Measurements from ENCODE around the gene SDS.

Gene SDS

GRCh38 chr12:113397497-113398197, 6.0 kb downstream of the SDS start:
- TF ChIP-seq, protein P1, sequence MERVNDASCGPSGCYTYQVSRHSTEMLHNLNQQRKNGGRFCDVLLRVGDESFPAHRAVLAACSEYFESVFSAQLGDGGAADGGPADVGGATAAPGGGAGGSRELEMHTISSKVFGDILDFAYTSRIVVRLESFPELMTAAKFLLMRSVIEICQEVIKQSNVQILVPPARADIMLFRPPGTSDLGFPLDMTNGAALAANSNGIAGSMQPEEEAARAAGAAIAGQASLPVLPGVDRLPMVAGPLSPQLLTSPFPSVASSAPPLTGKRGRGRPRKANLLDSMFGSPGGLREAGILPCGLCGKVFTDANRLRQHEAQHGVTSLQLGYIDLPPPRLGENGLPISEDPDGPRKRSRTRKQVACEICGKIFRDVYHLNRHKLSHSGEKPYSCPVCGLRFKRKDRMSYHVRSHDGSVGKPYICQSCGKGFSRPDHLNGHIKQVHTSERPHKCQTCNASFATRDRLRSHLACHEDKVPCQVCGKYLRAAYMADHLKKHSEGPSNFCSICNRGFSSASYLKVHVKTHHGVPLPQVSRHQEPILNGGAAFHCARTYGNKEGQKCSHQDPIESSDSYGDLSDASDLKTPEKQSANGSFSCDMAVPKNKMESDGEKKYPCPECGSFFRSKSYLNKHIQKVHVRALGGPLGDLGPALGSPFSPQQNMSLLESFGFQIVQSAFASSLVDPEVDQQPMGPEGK (CRISPR knock-in tag; IDR thresholded peaks at IDR 0.05; ENCODE audit: borderline replicate concordance): no peak
- TF ChIP-seq TCF4 (CRISPR knock-in tag; IDR thresholded peaks at IDR 0.05; ENCODE audit: borderline replicate concordance) (no peak), SNAI2 (CRISPR knock-in tag; IDR thresholded peaks at IDR 0.05) (no peak), POU6F1 (CRISPR knock-in tag; IDR thresholded peaks at IDR 0.05; ENCODE audit: borderline replicate concordance, low read depth) (no peak), ARNTL (CRISPR knock-in tag; IDR thresholded peaks at IDR 0.05; ENCODE audit: borderline replicate concordance, low read depth) (no peak), ZFP3 (CRISPR knock-in tag; IDR thresholded peaks at IDR 0.05) (no peak), ZC3H10 (CRISPR knock-in tag; IDR thresholded peaks at IDR 0.05) (no peak), TOX (CRISPR knock-in tag; IDR thresholded peaks at IDR 0.05; ENCODE audit: borderline replicate concordance) (no peak)
- ATAC-seq: no peak; the same call in 2 of the 3 replicates

- peak; percentile 7; the same call in 2 of the 3 replicates for ATAC-seq
- TF ChIP-seq ZNF70 (CRISPR knock-in tag; IDR thresholded peaks at IDR 0.05) (no peak), PPARA (CRISPR knock-in tag; IDR thresholded peaks at IDR 0.05; ENCODE audit: borderline replicate concordance) (no peak), ISL1 (CRISPR knock-in tag; IDR thresholded peaks at IDR 0.05) (no peak), CSDC2 (CRISPR knock-in tag; IDR thresholded peaks at IDR 0.05) (no peak), GLIS3 (CRISPR knock-in tag; IDR thresholded peaks at IDR 0.05) (no peak), ZFP30 (CRISPR knock-in tag; IDR thresholded peaks at IDR 0.05) (no peak), RARB (CRISPR knock-in tag; IDR thresholded peaks at IDR 0.05) (no peak), TOX (CRISPR knock-in tag; IDR thresholded peaks at IDR 0.05; ENCODE audit: borderline replicate concordance) (no peak), ESRRG (CRISPR knock-in tag; IDR thresholded peaks at IDR 0.05) (no peak), ARNTL (CRISPR knock-in tag; IDR thresholded peaks at IDR 0.05; ENCODE audit: borderline replicate concordance, low read depth) (no peak)
- TF ChIP-seq, protein P2, sequence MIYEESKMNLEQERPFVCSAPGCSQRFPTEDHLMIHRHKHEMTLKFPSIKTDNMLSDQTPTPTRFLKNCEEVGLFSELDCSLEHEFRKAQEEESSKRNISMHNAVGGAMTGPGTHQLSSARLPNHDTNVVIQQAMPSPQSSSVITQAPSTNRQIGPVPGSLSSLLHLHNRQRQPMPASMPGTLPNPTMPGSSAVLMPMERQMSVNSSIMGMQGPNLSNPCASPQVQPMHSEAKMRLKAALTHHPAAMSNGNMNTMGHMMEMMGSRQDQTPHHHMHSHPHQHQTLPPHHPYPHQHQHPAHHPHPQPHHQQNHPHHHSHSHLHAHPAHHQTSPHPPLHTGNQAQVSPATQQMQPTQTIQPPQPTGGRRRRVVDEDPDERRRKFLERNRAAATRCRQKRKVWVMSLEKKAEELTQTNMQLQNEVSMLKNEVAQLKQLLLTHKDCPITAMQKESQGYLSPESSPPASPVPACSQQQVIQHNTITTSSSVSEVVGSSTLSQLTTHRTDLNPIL (CRISPR knock-in tag; IDR thresholded peaks at IDR 0.05; ENCODE audit: low read depth): no peak
- TF ChIP-seq, protein P3, sequence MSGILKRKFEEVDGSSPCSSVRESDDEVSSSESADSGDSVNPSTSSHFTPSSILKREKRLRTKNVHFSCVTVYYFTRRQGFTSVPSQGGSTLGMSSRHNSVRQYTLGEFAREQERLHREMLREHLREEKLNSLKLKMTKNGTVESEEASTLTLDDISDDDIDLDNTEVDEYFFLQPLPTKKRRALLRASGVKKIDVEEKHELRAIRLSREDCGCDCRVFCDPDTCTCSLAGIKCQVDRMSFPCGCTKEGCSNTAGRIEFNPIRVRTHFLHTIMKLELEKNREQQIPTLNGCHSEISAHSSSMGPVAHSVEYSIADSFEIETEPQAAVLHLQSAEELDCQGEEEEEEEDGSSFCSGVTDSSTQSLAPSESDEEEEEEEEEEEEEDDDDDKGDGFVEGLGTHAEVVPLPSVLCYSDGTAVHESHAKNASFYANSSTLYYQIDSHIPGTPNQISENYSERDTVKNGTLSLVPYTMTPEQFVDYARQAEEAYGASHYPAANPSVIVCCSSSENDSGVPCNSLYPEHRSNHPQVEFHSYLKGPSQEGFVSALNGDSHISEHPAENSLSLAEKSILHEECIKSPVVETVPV (CRISPR knock-in tag; IDR thresholded peaks at IDR 0.05): no peak
These were observed 6.7 kb downstream of the SDS start for GRCh38 chr12:113396828-113397496.

- ATAC-seq: no peak
- TF ChIP-seq, protein P3 (CRISPR knock-in tag; IDR thresholded peaks at IDR 0.05): no peak
- TF ChIP-seq PPARA (CRISPR knock-in tag; IDR thresholded peaks at IDR 0.05; ENCODE audit: borderline replicate concordance) (no peak), TSHZ2 (CRISPR knock-in tag; IDR thresholded peaks at IDR 0.05) (no peak), SNAI2 (CRISPR knock-in tag; IDR thresholded peaks at IDR 0.05) (no peak), GLIS3 (CRISPR knock-in tag; IDR thresholded peaks at IDR 0.05) (no peak), ISL1 (CRISPR knock-in tag; IDR thresholded peaks at IDR 0.05) (no peak), ZFP30 (CRISPR knock-in tag; IDR thresholded peaks at IDR 0.05) (no peak), CSDC2 (CRISPR knock-in tag; IDR thresholded peaks at IDR 0.05) (no peak)
These were observed 7.5 kb downstream of the SDS start for GRCh38 chr12:113396200-113396599.
